ENCODE measurements around the gene ENTPD5.

DNA sequence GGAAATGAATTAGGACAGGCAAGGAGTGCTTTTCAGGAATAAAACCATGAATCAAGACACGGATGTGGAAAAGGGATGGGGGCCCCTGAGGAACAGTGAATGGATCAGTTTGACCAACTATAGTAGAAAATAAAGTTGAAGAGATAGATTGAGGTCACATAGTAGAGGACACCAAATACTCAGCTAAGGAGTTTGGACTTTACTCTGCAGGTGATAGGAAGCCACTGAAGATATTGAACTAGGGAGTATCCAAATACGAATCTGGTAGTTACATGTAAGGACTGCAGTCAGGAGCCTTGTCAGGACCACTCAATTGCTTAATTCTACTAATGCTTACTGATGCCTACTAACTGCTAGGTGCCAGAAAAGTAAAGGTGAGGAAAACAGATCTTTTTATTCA is 20.4 kb downstream of the ENTPD5 start:
- TF ChIP-seq CTCF (IDR thresholded peaks at IDR 0.05) (no peak), POLR2A (IDR thresholded peaks at IDR 0.05) (no peak)

Data from heart left ventricle (tissue), 13 donors.